Measurements from ENCODE around the gene TBC1D21. TPM values are rescaled to one million over a fixed set of nuclear protein-coding genes. Genes with fewer than 3 reads are reported as not detected.

TBC1D21 gene
- total RNA-seq, 1 experiment from 2014 or later = not detected

- Histone ChIP-seq H3K56ac (ENCODE audit: insufficient read length, low read depth, low read length) (no peak overlapping the region), H2BK120ac (ENCODE audit: low read depth, low read length, poor library complexity, severe bottlenecking) (no peak overlapping the region), H3K14ac (ENCODE audit: insufficient read depth, low read length) (no peak overlapping the region), H2BK15ac (ENCODE audit: low read depth, low read length) (no peak overlapping the region), H3K9ac (ENCODE audit: extremely low read depth, insufficient read length, low read length) (no peak overlapping the region), H3K23ac (ENCODE audit: insufficient read length, low read depth, low read length) (no peak overlapping the region), H4K20me1 (ENCODE audit: control insufficient read depth, insufficient read depth, insufficient read length) (no peaks in the 10 kb centered on the region), H3K18ac (ENCODE audit: insufficient read length, low read depth, low read length) (no peak overlapping the region), H3K4ac (ENCODE audit: low read depth, low read length) (no peak overlapping the region), H3T11ph (ENCODE audit: low read length) (no peak overlapping the region), H3K23me2 (ENCODE audit: insufficient read length, low read depth, low read length, poor library complexity, severe bottlenecking) (no peaks in the 10 kb centered on the region), H3K27me3 (ENCODE audit: insufficient read depth, low read length) (no peaks in the 10 kb centered on the region), H3K4me2 (ENCODE audit: insufficient read depth, insufficient read length, low read length) (no peak overlapping the region), H4K8ac (replicated peaks; ENCODE audit: insufficient read length, low read depth, low read length) (no peak overlapping the region), H3K9me3 (ENCODE audit: control insufficient read depth, low read depth, low read length) (no peaks in the 10 kb centered on the region), H4K5ac (ENCODE audit: insufficient read length, low read depth, low read length) (no peak overlapping the region), H2AK5ac (ENCODE audit: insufficient read length, low read length) (no peak overlapping the region), H2AFZ (ENCODE audit: low read length) (no peak overlapping the region), H3K79me1 (ENCODE audit: insufficient read depth, low read depth, low read length, poor library complexity, severe bottlenecking) (no peaks in the 10 kb centered on the region), H2BK5ac (ENCODE audit: insufficient read length, low read length) (no peak overlapping the region), H4K91ac (ENCODE audit: insufficient read length, low read depth, low read length) (no peak overlapping the region), H3K4me1 (ENCODE audit: insufficient read depth, low read length) (no peaks in the 10 kb centered on the region; the same call in 1 of the 2 replicates), H2BK20ac (ENCODE audit: low read depth, low read length, poor library complexity, severe bottlenecking) (no peak overlapping the region), H3K27ac (ENCODE audit: insufficient read length, low read depth, low read length) (no peak overlapping the region), H3K79me2 (ENCODE audit: insufficient read depth, low read length) (no peaks in the 10 kb centered on the region), H2BK12ac (ENCODE audit: insufficient read length, low read depth, low read length) (no peak overlapping the region)
- no peak for DNase-seq
- Mint-ChIP-seq H3K9me3 (no peaks in the 10 kb centered on the region), H3K27ac (no peak overlapping the region), H3K4me1 (peaks cover 14 to 18% of the 10 kb centered on the region in 2 experiments), H3K4me3 (no peak overlapping the region), H3K27me3 (ENCODE audit: low read depth) (peaks cover 3% of the 10 kb centered on the region), H3K36me3 (ENCODE audit: insufficient read depth in 1 of 3, low read depth in 3 of 3) (no peaks in the 10 kb centered on the region)
- no CpG with 5 or more reads among the region's 2 CpGs for WGBS (ENCODE audit: extremely low coverage, insufficient read length, low lambda C conversion rate)
- TF ChIP-seq, protein P1, sequence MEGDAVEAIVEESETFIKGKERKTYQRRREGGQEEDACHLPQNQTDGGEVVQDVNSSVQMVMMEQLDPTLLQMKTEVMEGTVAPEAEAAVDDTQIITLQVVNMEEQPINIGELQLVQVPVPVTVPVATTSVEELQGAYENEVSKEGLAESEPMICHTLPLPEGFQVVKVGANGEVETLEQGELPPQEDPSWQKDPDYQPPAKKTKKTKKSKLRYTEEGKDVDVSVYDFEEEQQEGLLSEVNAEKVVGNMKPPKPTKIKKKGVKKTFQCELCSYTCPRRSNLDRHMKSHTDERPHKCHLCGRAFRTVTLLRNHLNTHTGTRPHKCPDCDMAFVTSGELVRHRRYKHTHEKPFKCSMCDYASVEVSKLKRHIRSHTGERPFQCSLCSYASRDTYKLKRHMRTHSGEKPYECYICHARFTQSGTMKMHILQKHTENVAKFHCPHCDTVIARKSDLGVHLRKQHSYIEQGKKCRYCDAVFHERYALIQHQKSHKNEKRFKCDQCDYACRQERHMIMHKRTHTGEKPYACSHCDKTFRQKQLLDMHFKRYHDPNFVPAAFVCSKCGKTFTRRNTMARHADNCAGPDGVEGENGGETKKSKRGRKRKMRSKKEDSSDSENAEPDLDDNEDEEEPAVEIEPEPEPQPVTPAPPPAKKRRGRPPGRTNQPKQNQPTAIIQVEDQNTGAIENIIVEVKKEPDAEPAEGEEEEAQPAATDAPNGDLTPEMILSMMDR (conservative IDR thresholded peaks at IDR 0.05) = no peak
These were observed 36.3 kb downstream of the TBC1D21 start for GRCh38 chr15:73909651-73910050.

Measured in H9 (cell line).